PC-3 (cell line): ENCODE results near the gene SIPA1. TPM values are rescaled to one million over a fixed set of nuclear protein-coding genes. Genes with fewer than 3 reads are reported as not detected.

ENCODE experiments used
- ATAC-seq: fragments of 200-7000 bp; cut with Tn5 transposase; 2 replicates; pipeline ENCODE4 v1.9.1; 2020; ENCODE audit warnings: mild to moderate bottlenecking, moderate library complexity
- Bru-seq: library from RNA; stranded (reverse); fragments of 400-500 nt; gene quantifications from one replicate; lab custom pipeline; 2021; lab: Mats Ljungman, UMichigan
- BruChase-seq, 2 experiments: library from RNA; stranded (reverse); fragments of 400-500 nt; gene quantifications; one replicate each; lab custom pipeline; 2021; lab: Mats Ljungman, UMichigan
- BruUV-seq: library from RNA; stranded (reverse); fragments of 400-500 nt; replicated peaks from 2 replicates; lab custom pipeline; 2021; lab: Mats Ljungman, UMichigan
- CTCF ChIA-PET: fragments of 300-600 bp; sonication (Branson Sonifier 250); formaldehyde crosslinking; loops from one replicate; lab custom pipeline; 2022; ENCODE audit warnings: antibody characterized with exemption; lab: Charles Lee
- POLR2A ChIA-PET: fragments of 300-600 bp; sonication (Branson Sonifier 250); formaldehyde crosslinking; loops from one replicate; lab custom pipeline; 2022; ENCODE audit warnings: antibody characterized with exemption; ENCODE audit not compliant: unreplicated experiment; lab: Charles Lee
- DNase-seq: peaks from one replicate; pipeline ENCODE4 v3.0.0-alpha.2; 2015
- H2AFZ ChIP-seq: fragments of 300-600 bp; sonication (generic); 2 replicates; pipeline ENCODE4 v1.6.0; 2016; ENCODE audit warnings: antibody characterized with exemption, low read length
- H3F3A ChIP-seq: fragments of 300-600 bp; sonication (generic); one replicate; pipeline ENCODE4 v1.6.0; 2017; ENCODE audit warnings: antibody characterized with exemption, low read length, control low read depth, mild to moderate bottlenecking; ENCODE audit not compliant: unreplicated experiment
- H3K27ac ChIP-seq: fragments of 300-600 bp; sonication (generic); 2 replicates; pipeline ENCODE4 v1.5.1; 2016; ENCODE audit warnings: mild to moderate bottlenecking, low read length
- H3K27me3 ChIP-seq: fragments of 300-600 bp; sonication (generic); 2 replicates; pipeline ENCODE4 v1.6.1; 2016; ENCODE audit warnings: low read length, mixed read lengths
- H3K36me3 ChIP-seq: fragments of 300-600 bp; sonication (generic); 2 replicates; pipeline ENCODE4 v1.6.1; 2016; ENCODE audit warnings: low read depth, mixed run types, low read length, mixed read lengths
- H3K4me1 ChIP-seq: fragments of 300-600 bp; sonication (generic); 2 replicates; pipeline ENCODE4 v1.5.1; 2016; ENCODE audit warnings: low read length; ENCODE audit not compliant: insufficient read depth
- H3K4me2 ChIP-seq: fragments of 300-600 bp; sonication (generic); 2 replicates; pipeline ENCODE4 v1.6.0; 2016; ENCODE audit warnings: low read length
- H3K4me3 ChIP-seq: fragments of 300-600 bp; sonication (generic); 2 replicates; pipeline ENCODE4 v1.5.1; 2016; ENCODE audit warnings: mild to moderate bottlenecking, low read length, mixed read lengths
- H3K79me2 ChIP-seq: fragments of 300-600 bp; sonication (generic); 2 replicates; pipeline ENCODE4 v1.6.1; 2017; ENCODE audit warnings: low read length, mixed read lengths
- H3K9ac ChIP-seq: fragments of 300-600 bp; sonication (generic); 2 replicates; pipeline ENCODE4 v1.6.0; 2016; ENCODE audit warnings: mild to moderate bottlenecking, low read length
- H3K9me2 ChIP-seq: fragments of 300-600 bp; sonication (generic); replicated peaks from 2 replicates; pipeline ENCODE4 v1.6.1; 2016; ENCODE audit warnings: mixed run types, low read length, mixed read lengths
- H3K9me3 ChIP-seq: fragments of 300-600 bp; sonication (generic); 2 replicates; pipeline ENCODE4 v1.6.1; 2016; ENCODE audit warnings: low read length, mixed read lengths
- H4K20me1 ChIP-seq: fragments of 300-600 bp; sonication (generic); 2 replicates; pipeline ENCODE4 v1.6.1; 2016; ENCODE audit warnings: low read length, mixed read lengths
- CTCF ChIP-seq: fragments of 300-600 bp; sonication (generic); conservative IDR thresholded peaks from 2 replicates; pipeline ENCODE4 v1.5.1; 2017; ENCODE audit warnings: antibody characterized with exemption, low read depth, mild to moderate bottlenecking, low read length
- EZH2 ChIP-seq: fragments of 300-600 bp; sonication (generic); IDR thresholded peaks from one replicate; pipeline ENCODE4 v1.6.1; 2017; ENCODE audit warnings: antibody characterized with exemption, mild to moderate bottlenecking, low read length; ENCODE audit not compliant: unreplicated experiment
- EZH2phosphoT487 ChIP-seq: fragments of 300-600 bp; sonication (generic); IDR thresholded peaks from 2 replicates; pipeline ENCODE4 v1.6.1; 2018; ENCODE audit warnings: mild to moderate bottlenecking, antibody characterized with exemption, low read length, borderline replicate concordance
- intact Hi-C: fragments of 100-400 bp; cut with micrococcal nuclease; formaldehyde crosslinking; loops from 2 replicates; pipeline ENCODE4 v1.9.0; 2023
- long read RNA-seq: library from polyadenylated mRNA; unstranded; transcript quantifications from one replicate; pipeline ENCODE4 v2.0.0, GENCODE V29; 2021; ENCODE audit not compliant: unreplicated experiment
- total RNA-seq: library from RNA; depleted of rRNA; stranded (reverse); fragments of >200 nt; gene quantifications from 2 replicates; pipeline ENCODE4 v1.2.3, GENCODE V29; 2014; rRNA removed

The SIPA1 gene
- total RNA-seq (113 and 161 TPM in 2 replicates), Bru-seq, nascent RNA (percentile 54 among the genes with signal in this experiment), BruChase-seq, experiment 1, labeled RNA remaining after a 6-hour chase (percentile 64 among the genes with signal in this experiment), BruChase-seq, experiment 2, labeled RNA remaining after a 2-hour chase (percentile 53 among the genes with signal in this experiment)
- long read RNA-seq, transcript SIPA1-209 (16 exons, 3,521 nt): major isoform, 23 of 152 reads
- long read RNA-seq, partial matches to known transcripts: 109 of 152 reads
- long read RNA-seq, other reads (novel, unspliced or antisense): 19 of 152 reads

GRCh38 chr11:65637794-65638419, at the start of gene SIPA1:
Gene SIPA1, plus strand, starts transcription at chr11:65638101. Its CDS starts 2,821 bp downstream, at chr11:65640922.
- H3K36me3 ChIP-seq: peaks cover 33% of the 10 kb centered on the region
- H3K4me1 ChIP-seq: peaks cover 7% of the 10 kb centered on the region
- CTCF ChIA-PET: no interaction called here
- peak within 1 kb of the TSS; percentile 68 for H3K4me3 ChIP-seq
- BruUV-seq: no TSS peak
- TF ChIP-seq CTCF (peak; percentile 57), EZH2 (no peak)
- H3K4me2 ChIP-seq: peak within 1 kb of the TSS; percentile 93
- POLR2A ChIA-PET: interaction anchor here (0.5 kb wide), 1 partner anchor 255 kb away, joined by 9 read pairs; no protein-coding TSS in a partner anchor
- peak within 1 kb of the TSS; percentile 38 for H3K9ac ChIP-seq
- intact Hi-C loops: loop anchor here (1.0 kb wide), 1 partner anchor 23 kb away; the partner anchor contains the start of gene PCNX3
- ATAC-seq: peak; percentile 91
- H3K27ac ChIP-seq: no peak within 1 kb of the TSS
- no peaks in the 10 kb centered on the region for H4K20me1 ChIP-seq
- H3F3A ChIP-seq: peaks cover 7% of the 10 kb centered on the region
- DNase-seq: peak; percentile 91
- H3K9me2 ChIP-seq: no peaks in the 10 kb centered on the region
- H3K79me2 ChIP-seq: no peaks in the 10 kb centered on the region
- no peaks in the 10 kb centered on the region for H3K27me3 ChIP-seq
- peak within 1 kb of the TSS; percentile 47; the same call in 1 of the 2 replicates for H2AFZ ChIP-seq
- no peaks in the 10 kb centered on the region for H3K9me3 ChIP-seq

GRCh38 chr11:65588199-65589054, 49.5 kb upstream of the SIPA1 start:
- POLR2A ChIA-PET: no interaction called here
- H3K27ac ChIP-seq: no peak overlapping the region
- no peaks in the 10 kb centered on the region for H3K79me2 ChIP-seq
- H2AFZ ChIP-seq: no peak overlapping the region
- no peaks in the 10 kb centered on the region for H3K9me3 ChIP-seq
- intact Hi-C loops: no loop called here
- CTCF ChIA-PET: interaction anchor here (0.6 to 1.1 kb wide), 3 partner anchors 11 to 63 kb away, joined by 3 to 7 read pairs (median 6); partner anchors contain the start of gene SCYL1
- peaks cover 5% of the 10 kb centered on the region for H3K36me3 ChIP-seq
- H3K4me3 ChIP-seq: no peak overlapping the region
- TF ChIP-seq EZH2phosphoT487 (no peak), CTCF (peak; percentile 76)
- no peaks in the 10 kb centered on the region for H3K27me3 ChIP-seq
- DNase-seq (peak; percentile 65), ATAC-seq (peak; percentile 74)
- no peaks in the 10 kb centered on the region for H3K9me2 ChIP-seq
- no peak overlapping the region for H3K9ac ChIP-seq
- H3K4me2 ChIP-seq: no peak overlapping the region
- no TSS peak for BruUV-seq
- no peaks in the 10 kb centered on the region for H3F3A ChIP-seq
- no peaks in the 10 kb centered on the region for H3K4me1 ChIP-seq
- no peaks in the 10 kb centered on the region for H4K20me1 ChIP-seq
